Measurements from ENCODE around the gene KCNH1. TPM values are rescaled to one million over a fixed set of nuclear protein-coding genes. Genes with fewer than 3 reads are reported as not detected.

Gene KCNH1
- polyA plus RNA-seq, 2 of the 4 experiments (the other 2 are of a cell fraction), result 5.1 to 7.9 TPM

GRCh38 chr1:210790196-210790595 lies 343.8 kb downstream of the KCNH1 start:
- no peak for ATAC-seq
- no peak for FAIRE-seq
- CTCF ChIA-PET, result no interaction called here
- Histone ChIP-seq H3K4me2 (no peak overlapping the region), H3K4me3 (no peak overlapping the region), H3K4me1 (peaks cover 14% of the 10 kb centered on the region), H3K9me3 (no peaks in the 10 kb centered on the region), H3K27ac (no peak overlapping the region)
- 64% methylated on average over 2 of the region's 2 CpGs for WGBS (ENCODE audit: missing lambda C conversion rate)
- TF ChIP-seq RFX5 (IDR thresholded peaks at IDR 0.05), result no peak
- TF ChIP-seq FOSB (CRISPR knock-in tag; IDR thresholded peaks at IDR 0.05), result no peak
- TF ChIP-seq, protein P1, sequence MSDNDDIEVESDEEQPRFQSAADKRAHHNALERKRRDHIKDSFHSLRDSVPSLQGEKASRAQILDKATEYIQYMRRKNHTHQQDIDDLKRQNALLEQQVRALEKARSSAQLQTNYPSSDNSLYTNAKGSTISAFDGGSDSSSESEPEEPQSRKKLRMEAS (IDR thresholded peaks at IDR 0.05), result no peak
- TF ChIP-seq, protein P2, sequence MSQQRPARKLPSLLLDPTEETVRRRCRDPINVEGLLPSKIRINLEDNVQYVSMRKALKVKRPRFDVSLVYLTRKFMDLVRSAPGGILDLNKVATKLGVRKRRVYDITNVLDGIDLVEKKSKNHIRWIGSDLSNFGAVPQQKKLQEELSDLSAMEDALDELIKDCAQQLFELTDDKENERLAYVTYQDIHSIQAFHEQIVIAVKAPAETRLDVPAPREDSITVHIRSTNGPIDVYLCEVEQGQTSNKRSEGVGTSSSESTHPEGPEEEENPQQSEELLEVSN (IDR thresholded peaks at IDR 0.05; ENCODE audit: borderline replicate concordance, low read depth), result no peak
- no peak for TF ChIP-seq JUNB (IDR thresholded peaks at IDR 0.05)
- TF ChIP-seq, protein P3, sequence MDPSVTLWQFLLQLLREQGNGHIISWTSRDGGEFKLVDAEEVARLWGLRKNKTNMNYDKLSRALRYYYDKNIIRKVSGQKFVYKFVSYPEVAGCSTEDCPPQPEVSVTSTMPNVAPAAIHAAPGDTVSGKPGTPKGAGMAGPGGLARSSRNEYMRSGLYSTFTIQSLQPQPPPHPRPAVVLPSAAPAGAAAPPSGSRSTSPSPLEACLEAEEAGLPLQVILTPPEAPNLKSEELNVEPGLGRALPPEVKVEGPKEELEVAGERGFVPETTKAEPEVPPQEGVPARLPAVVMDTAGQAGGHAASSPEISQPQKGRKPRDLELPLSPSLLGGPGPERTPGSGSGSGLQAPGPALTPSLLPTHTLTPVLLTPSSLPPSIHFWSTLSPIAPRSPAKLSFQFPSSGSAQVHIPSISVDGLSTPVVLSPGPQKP (IDR thresholded peaks at IDR 0.05; ENCODE audit: low read depth, low read length), result no peak
- TF ChIP-seq BHLHE40 (IDR thresholded peaks at IDR 0.05; ENCODE audit: low read depth, low read length), result no peak
- no peak for TF ChIP-seq EP300 (IDR thresholded peaks at IDR 0.05)
- no peak for TF ChIP-seq HOXA7 (CRISPR knock-in tag; IDR thresholded peaks at IDR 0.05)
- no peak for TF ChIP-seq RARB (CRISPR knock-in tag; IDR thresholded peaks at IDR 0.05)
- TF ChIP-seq EHF (CRISPR knock-in tag; IDR thresholded peaks at IDR 0.05), result no peak
- TF ChIP-seq JUN (IDR thresholded peaks at IDR 0.05), result no peak
- no peak for TF ChIP-seq CHD2 (IDR thresholded peaks at IDR 0.05; ENCODE audit: low read length, partially characterized antibody)
- no peak for TF ChIP-seq CBX2 (IDR thresholded peaks at IDR 0.05; ENCODE audit: borderline replicate concordance, low read depth)
- TF ChIP-seq RNF2 (IDR thresholded peaks at IDR 0.05; ENCODE audit: borderline replicate concordance, low read depth), result no peak
- POLR2A ChIA-PET, result no interaction called here
- DNase-seq (ENCODE audit: low read depth in 1 of 2, low spot score in 1 of 2), result no peak

- POLR2A ChIA-PET, result no interaction called here
- no peak overlapping the region for H3K4me2 ChIP-seq
- no peak for FAIRE-seq
- no peak overlapping the region for H3K4me3 ChIP-seq
- ATAC-seq, result no peak
- 86% methylated on average over 1 of the region's 1 CpG for WGBS (ENCODE audit: missing lambda C conversion rate)
- TF ChIP-seq SREBF2 (IDR thresholded peaks at IDR 0.05), result no peak
- no peak for TF ChIP-seq TP53 (CRISPR knock-in tag; IDR thresholded peaks at IDR 0.05)
- TF ChIP-seq EHF (CRISPR knock-in tag; IDR thresholded peaks at IDR 0.05), result no peak
- TF ChIP-seq HEYL (CRISPR knock-in tag; IDR thresholded peaks at IDR 0.05), result no peak
- TF ChIP-seq HMGXB4 (CRISPR knock-in tag; IDR thresholded peaks at IDR 0.05; ENCODE audit: borderline replicate concordance), result no peak
- TF ChIP-seq, protein P3 (IDR thresholded peaks at IDR 0.05; ENCODE audit: low read depth, low read length), result no peak
- no peak for TF ChIP-seq NFE2L2 (conservative IDR thresholded peaks at IDR 0.05; ENCODE audit: low read length)
- TF ChIP-seq POLR2AphosphoS2 (conservative IDR thresholded peaks at IDR 0.05; ENCODE audit: low read length), result no peak
- TF ChIP-seq BCL3 (IDR thresholded peaks at IDR 0.05), result no peak
- TF ChIP-seq RAD21 (conservative IDR thresholded peaks at IDR 0.05 in 1 of 2, IDR thresholded peaks at IDR 0.05 in 1 of 2), result no peak
- TF ChIP-seq ZC3H11A (IDR thresholded peaks at IDR 0.05), result no peak
- no peak for TF ChIP-seq HDAC2 (IDR thresholded peaks at IDR 0.05)
- H3K27ac ChIP-seq, result no peak overlapping the region
- CTCF ChIA-PET, result interaction anchor here (1.2 kb wide), 1 partner anchor 62 kb away, joined by 4 read pairs; no protein-coding TSS in a partner anchor
- no peak for DNase-seq (ENCODE audit: low read depth in 1 of 2, low spot score in 1 of 2)
- H3K4me1 ChIP-seq, result peaks cover 9% of the 10 kb centered on the region
- no peaks in the 10 kb centered on the region for H3K9me3 ChIP-seq
Measured at GRCh38 chr1:210787800-210788199, 346.1 kb downstream of the KCNH1 start.

Measured in A549 (cell line).